Prostate gland (tissue), 2 donors: ENCODE results near the gene HOXB7.

Experiments
- CTCF ChIP-seq, 4 experiments: fragments of 200-600 bp in 2 of 4; fragments of 450-650 bp in 2 of 4; sonication (generic) in 2 of 4; IDR thresholded peaks; 1 replicate in 3 of 4; 2 replicates in 1 of 4; pipeline ENCODE4 v1.5.1; 2016 to 2019; ENCODE audit warnings: antibody characterized with exemption in 4 of 4, mild to moderate bottlenecking in 2 of 4, moderate library complexity in 2 of 4
- POLR2A ChIP-seq: fragments of 450-650 bp; IDR thresholded peaks from one replicate; pipeline ENCODE4 v1.6.1; 2016; ENCODE audit warnings: antibody characterized with exemption, mild to moderate bottlenecking

- no peak for TF ChIP-seq CTCF (IDR thresholded peaks at IDR 0.05)
- TF ChIP-seq POLR2A, result no peak
Observed at GRCh38 chr17:48642059-48642842, 31.4 kb upstream of the HOXB7 start.
